Heart right ventricle (tissue), 16 donors: ENCODE measurements around the gene RXRA. TPM values are rescaled to one million over a fixed set of nuclear protein-coding genes. Genes with fewer than 3 reads are reported as not detected.

Source experiments
- ATAC-seq, 8 donors: fragments of 200-7000 bp; cut with Tn5 transposase; one replicate each; pipeline ENCODE4 v1.9.1; 2020; ENCODE audit warnings: mild to moderate bottlenecking in 8 of 8, moderate library complexity in 8 of 8, moderate number of reproducible peaks in 1 of 8
- DNase-seq, 2 donors: peaks; one replicate each; pipeline ENCODE4 v3.0.0-alpha.2; 2020
- H3K27ac ChIP-seq, 10 donors: fragments of 200-600 bp; sonication (generic) in 2 of 10; one replicate each; pipeline versions ENCODE4 v1.5.0 to v1.8.0; 2020 to 2022; ENCODE audit warnings: mild to moderate bottlenecking in 3 of 10
- H3K27me3 ChIP-seq, 7 donors: fragments of 200-600 bp; one replicate each; pipeline ENCODE4 v1.8.0; 2021 to 2022; ENCODE audit warnings: mild to moderate bottlenecking in 2 of 7
- H3K36me3 ChIP-seq, 9 donors: fragments of 200-600 bp; sonication (generic) in 1 of 9; one replicate each; pipeline versions ENCODE4 v1.5.0 to v1.8.0; 2020 to 2022; ENCODE audit warnings: mild to moderate bottlenecking in 2 of 9
- H3K4me1 ChIP-seq, 9 donors: fragments of 200-600 bp; sonication (generic) in 1 of 9; one replicate each; pipeline versions ENCODE4 v1.5.0 to v1.8.0; 2020 to 2022; ENCODE audit warnings: mild to moderate bottlenecking in 4 of 9
- H3K4me3 ChIP-seq, 10 donors: fragments of 200-600 bp; sonication (generic) in 2 of 10; one replicate each; pipeline versions ENCODE4 v1.5.0 to v1.8.0; 2020 to 2022; ENCODE audit warnings: mild to moderate bottlenecking in 7 of 10, moderate library complexity in 2 of 10
- H3K9me3 ChIP-seq, 11 donors: fragments of 200-600 bp in 10 of 11; sonication (generic) in 2 of 11; one replicate each; pipeline versions ENCODE4 v1.5.0 to v1.8.0; 2013 to 2022; ENCODE audit warnings: mild to moderate bottlenecking in 2 of 11, control low read depth in 1 of 11, moderate library complexity in 1 of 11
- WGBS, 2 donors: extraction: QIAGEN DNeasy Blood & Tissue Kit; methylation state at CpG; one replicate each; pipeline ENCODE4 v1.1.7; 2013; ENCODE audit warnings: inconsistent platforms in 1 of 2; 5-methylcytosine and 5-hydroxymethylcytosine counted together
- intact Hi-C, 10 donors: fragments of 100-400 bp; cut with DNase I; formaldehyde crosslinking; loops; one replicate each; pipeline versions ENCODE4 v1.11.1 to v1.14.2; 2022
- polyA plus RNA-seq, 2 donors: library from polyadenylated mRNA; stranded (reverse); fragments of 200-250 nt; gene quantifications; one replicate each; pipeline ENCODE4 v1.2.3, GENCODE V29; 2013
- total RNA-seq, 10 donors: library from RNA; stranded (reverse); fragmentation: NEBNext Ultra II Directional in 3 of 10; extraction: Animal tissue kit (Norgen Biotek cat#: 25700) in 3 of 10; gene quantifications; one replicate each; pipeline versions ENCODE4 v1.2.1 to v1.2.4, GENCODE V29; 2021 to 2023
- TF ChIP-seq, protein P1 (sequence below), 9 donors: fragments of 200-600 bp; sonication (generic) in 2 of 9; IDR thresholded peaks; one replicate each; pipeline versions ENCODE4 v1.5.0 to v1.8.0; 2021 to 2022; ENCODE audit warnings: antibody characterized with exemption in 9 of 9, mild to moderate bottlenecking in 5 of 9, moderate library complexity in 1 of 9
- donor health status: Arrhythmogenic right ventricular cardiomyopathy.
- donor health status: ischemic (EF 13 %, LVEDD 7.1; RV severe dilation, severe dysfunction).
- donor health status: healthy with polysubstance abuse.
- donor health status: DM: no; HTN: yes; CAD: no.
- donor health status: DM: no; HTN: no; CAD: no.
- donor health status: ischemic (EF 25% LVEDD 6.9; RV normal size, moderate dysfunction).
- donor health status: ischemic (EF 25% LVEDD 5.7; RV mildly dilated, moderate dysfunction).
- donor health status: healthy.
- donor health status: DM: yes; HTN: yes; CAD: no.
- donor health status: Ischemic cardiomyopathy.
- donor health status: ischemic (EF 35%, LVEDD 5.7; RV mildly dilated, moderate dysfunction).
- donor health status: nonischemic (EF 11% LVEDD 7.7; RV severe dilation, severe dysfunction).
- donor health status: DM: yes; HTN: yes; CAD: no.
- donor health status: PGD.
- donor health status: ischemic (EF 29% LVEDD 5.4; RV normal size, mild dysfunction).
- donor health status: nonischemic (EF 23%, LVEDD 6.1; RV moderate dilation, normal function).

Gene RXRA
- total and polyA plus RNA-seq, 12 donors, result 22.6 to 92.3 (median 42.0) TPM

DNA sequence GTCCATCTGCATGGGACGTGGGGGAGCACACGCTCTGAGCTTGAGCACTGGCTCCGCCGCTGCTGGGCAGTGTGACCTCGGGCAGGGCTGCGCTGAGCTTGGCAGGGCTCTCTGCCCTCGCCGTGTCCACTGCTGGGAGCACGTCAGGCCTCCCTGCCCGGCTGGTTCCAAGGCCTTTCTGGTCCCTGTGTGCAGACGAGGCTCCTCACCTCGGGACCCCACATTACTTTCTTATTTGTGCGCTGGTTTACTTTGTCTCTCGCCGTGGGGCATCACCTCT, 43.9 kb downstream of the RXRA start:
- TF ChIP-seq, protein P1, sequence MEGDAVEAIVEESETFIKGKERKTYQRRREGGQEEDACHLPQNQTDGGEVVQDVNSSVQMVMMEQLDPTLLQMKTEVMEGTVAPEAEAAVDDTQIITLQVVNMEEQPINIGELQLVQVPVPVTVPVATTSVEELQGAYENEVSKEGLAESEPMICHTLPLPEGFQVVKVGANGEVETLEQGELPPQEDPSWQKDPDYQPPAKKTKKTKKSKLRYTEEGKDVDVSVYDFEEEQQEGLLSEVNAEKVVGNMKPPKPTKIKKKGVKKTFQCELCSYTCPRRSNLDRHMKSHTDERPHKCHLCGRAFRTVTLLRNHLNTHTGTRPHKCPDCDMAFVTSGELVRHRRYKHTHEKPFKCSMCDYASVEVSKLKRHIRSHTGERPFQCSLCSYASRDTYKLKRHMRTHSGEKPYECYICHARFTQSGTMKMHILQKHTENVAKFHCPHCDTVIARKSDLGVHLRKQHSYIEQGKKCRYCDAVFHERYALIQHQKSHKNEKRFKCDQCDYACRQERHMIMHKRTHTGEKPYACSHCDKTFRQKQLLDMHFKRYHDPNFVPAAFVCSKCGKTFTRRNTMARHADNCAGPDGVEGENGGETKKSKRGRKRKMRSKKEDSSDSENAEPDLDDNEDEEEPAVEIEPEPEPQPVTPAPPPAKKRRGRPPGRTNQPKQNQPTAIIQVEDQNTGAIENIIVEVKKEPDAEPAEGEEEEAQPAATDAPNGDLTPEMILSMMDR (IDR thresholded peaks at IDR 0.05), result no peak
- 66 to 73% methylated on average over 15 of the region's 15 CpGs for WGBS, 2 donors
- intact Hi-C loops, result loop anchor here in 4 of 10 donors (5.0 to 10.0 kb wide), 3 partner anchors 37 to 67 kb away; no protein-coding TSS in a partner anchor
- peak overlapping the region in 4 of 10 donors; percentile 4 to 98 (median 39) for H3K27ac ChIP-seq
- no peaks in the 10 kb centered on the region for H3K36me3 ChIP-seq
- no peak for DNase-seq
- H3K4me1 ChIP-seq, result peaks cover 74 to 94% (median 92%) of the 10 kb centered on the region in 9 donors
- no peak for ATAC-seq
- no peak overlapping the region for H3K4me3 ChIP-seq
- no peaks in the 10 kb centered on the region for H3K27me3 ChIP-seq
- H3K9me3 ChIP-seq, result no peaks in the 10 kb centered on the region

DNA sequence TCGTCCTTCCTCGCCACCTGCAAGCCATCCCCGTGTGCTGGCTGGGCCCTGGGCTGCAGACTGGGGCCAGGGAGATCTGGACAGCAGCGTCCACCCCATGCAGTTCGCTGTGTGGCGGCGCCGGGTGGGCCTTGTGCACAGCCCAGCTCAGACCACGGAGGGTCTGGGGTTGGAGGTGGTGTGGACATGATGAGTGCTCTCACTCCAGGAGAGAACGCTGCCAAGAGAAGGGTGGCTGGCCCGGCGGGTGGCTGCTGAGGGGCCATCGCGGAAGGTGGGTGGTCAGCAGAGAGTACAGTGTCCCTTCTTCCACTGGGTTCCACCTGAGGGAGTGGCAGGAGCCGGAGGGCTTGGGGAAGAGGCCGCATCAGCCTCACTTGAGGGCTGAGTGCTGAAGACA, 44.4 kb downstream of the RXRA start:
- ATAC-seq (no peak), DNase-seq (no peak)
- Histone ChIP-seq H3K9me3 (no peaks in the 10 kb centered on the region), H3K27me3 (no peaks in the 10 kb centered on the region), H3K27ac (peak overlapping the region in 5 of 10 donors; percentile 4 to 98 (median 47)), H3K4me3 (no peak overlapping the region), H3K4me1 (peaks cover 74 to 94% (median 92%) of the 10 kb centered on the region in 9 donors), H3K36me3 (no peaks in the 10 kb centered on the region)
- TF ChIP-seq, protein P1 (IDR thresholded peaks at IDR 0.05), result no peak
- WGBS, 2 donors, result 82 to 86% methylated on average over 16 of the region's 16 CpGs
- intact Hi-C loops, result loop anchor here in 4 of 10 donors (5.0 to 10.0 kb wide), 3 partner anchors 37 to 67 kb away; no protein-coding TSS in a partner anchor

DNA sequence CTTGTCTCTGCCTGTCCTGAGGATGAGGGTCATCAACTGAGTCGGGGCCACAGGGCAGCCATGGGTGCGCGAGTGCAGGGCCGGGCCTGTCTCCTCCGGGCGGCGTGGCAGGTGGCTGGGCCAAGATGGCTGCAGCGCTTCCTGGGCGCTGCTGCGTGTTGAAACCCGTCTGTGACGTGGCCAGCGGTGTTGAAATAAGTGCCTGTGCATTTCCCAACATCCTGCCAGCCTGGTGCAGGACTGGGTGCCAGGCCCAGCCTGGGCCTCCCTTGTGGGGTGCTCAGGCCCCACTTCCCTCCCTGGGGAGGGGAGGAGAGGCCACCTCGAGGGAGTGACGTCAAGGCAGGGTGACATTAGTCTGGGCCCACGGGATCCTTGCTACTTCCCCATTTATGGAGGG, 45.5 kb downstream of the RXRA start:
- intact Hi-C loops, result loop anchor here in 4 of 10 donors (5.0 to 10.0 kb wide), 3 partner anchors 36 to 66 kb away; no protein-coding TSS in a partner anchor
- H3K27ac ChIP-seq, result peak overlapping the region in 8 of 10 donors; percentile 7 to 98 (median 64)

DNA sequence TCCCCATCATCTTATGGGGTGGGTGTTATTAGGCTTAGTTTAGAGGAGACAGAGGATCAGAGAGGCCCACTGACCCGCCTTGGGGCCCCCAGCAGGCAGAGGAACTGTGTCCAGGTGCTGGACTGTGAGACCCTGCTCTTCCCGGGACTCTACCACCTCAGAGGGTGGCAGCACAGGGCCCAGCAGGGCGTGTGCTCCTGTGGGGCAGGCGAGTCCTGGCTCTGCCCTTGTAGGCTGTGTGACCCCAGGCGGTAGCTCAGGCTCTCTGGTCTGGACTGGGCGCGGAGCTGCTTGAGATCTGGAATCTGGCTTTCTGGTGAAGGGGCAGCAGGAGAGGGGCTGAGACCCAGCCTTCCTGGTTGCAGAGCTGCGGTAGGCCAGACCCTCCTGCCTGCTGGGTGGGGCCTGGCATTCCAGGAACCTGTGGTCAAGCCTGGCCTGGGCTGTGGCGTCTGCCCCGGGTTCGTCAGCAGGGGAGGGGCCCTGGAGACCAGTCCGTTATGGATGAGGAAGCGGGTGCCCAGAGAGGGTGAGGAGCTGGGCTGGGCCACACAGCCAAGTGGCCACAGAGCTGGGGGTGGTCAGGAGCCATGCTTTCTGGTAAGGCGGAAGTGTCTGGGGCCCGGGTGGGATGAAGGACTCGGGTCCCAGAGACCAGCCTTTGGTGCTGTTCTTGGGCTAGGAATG, 46.5 kb downstream of the RXRA start:
- peak overlapping the region in 9 of 10 donors; percentile 6 to 98 (median 69) for H3K27ac ChIP-seq
- ATAC-seq (peak in 2 of 8 donors; percentile 5 to 15), DNase-seq (peak; percentile 34 to 58)
- H3K4me1 ChIP-seq, result peaks cover 73 to 94% (median 92%) of the 10 kb centered on the region in 9 donors
- peak overlapping the region in 1 of 10 donors; percentile 37 for H3K4me3 ChIP-seq
- TF ChIP-seq, protein P1 (IDR thresholded peaks at IDR 0.05), result no peak
- H3K27me3 ChIP-seq, result no peaks in the 10 kb centered on the region
- WGBS, 2 donors, result 80 to 85% methylated on average over 15 to 16 of the region's 16 CpGs
- H3K36me3 ChIP-seq, result no peaks in the 10 kb centered on the region
- H3K9me3 ChIP-seq, result no peaks in the 10 kb centered on the region
- intact Hi-C loops, result loop anchor here in 4 of 10 donors (5.0 to 10.0 kb wide), 3 partner anchors 35 to 65 kb away; no protein-coding TSS in a partner anchor

More for the DNA sequence above, 45.5 kb downstream of the RXRA start:
- TF ChIP-seq, protein P1 (IDR thresholded peaks at IDR 0.05), result no peak
- H3K27me3 ChIP-seq, result no peaks in the 10 kb centered on the region
- peaks cover 73 to 94% (median 92%) of the 10 kb centered on the region in 9 donors for H3K4me1 ChIP-seq
- peak in 7 of 8 donors; percentile 9 to 37 (median 17) for ATAC-seq
- no peaks in the 10 kb centered on the region for H3K36me3 ChIP-seq
- no peaks in the 10 kb centered on the region for H3K9me3 ChIP-seq
- no peak overlapping the region for H3K4me3 ChIP-seq
- peak; percentile 46 to 73 for DNase-seq
- WGBS, 2 donors, result 78 to 87% methylated on average over 16 of the region's 16 CpGs
